Measurements from ENCODE around the gene RFESD. TPM values are rescaled to one million over a fixed set of nuclear protein-coding genes. Genes with fewer than 3 reads are reported as not detected.

Gene RFESD
- total RNA-seq (1 to 10 TPM; 1.2 to 4.9 (median 2.1) TPM), polyA plus RNA-seq (1 to 10 TPM in 2 of 3 donors, not detected in 1; 1.2 to 2.0 TPM)

GRCh38 chr5:95646569-95647431 lies at the start of gene RFESD:
Gene RFESD (plus strand): TSS chr5:95646777. CDS start chr5:95652272, 5,495 bp downstream.
- H3K27me3 ChIP-seq: no peaks in the 10 kb centered on the region
- TF ChIP-seq POLR2AphosphoS5 (IDR thresholded peaks at IDR 0.05) (peak; percentile 97 to 99 (median 99)), EP300 (IDR thresholded peaks at IDR 0.05) (peak; percentile 98 to 100 (median 98)), CTCF (IDR thresholded peaks at IDR 0.05) (no peak), POLR2A (IDR thresholded peaks at IDR 0.05) (peak; percentile 97)
- intact Hi-C loops (cut with DNase I): loop anchor here (2.0 to 10.0 kb wide), 5 partner anchors 89 to 958 kb away; partner anchors contain the start of genes ARSK, ELL2 and GLRX
- H3K9me3 ChIP-seq: no peaks in the 10 kb centered on the region
- peaks cover 0 to 11% (median 5%) of the 10 kb centered on the region in 4 donors for H3K4me1 ChIP-seq
- H3K27ac ChIP-seq: peak within 1 kb of the TSS; percentile 93 to 96 (median 94)
- 1% methylated on average over 60 of the region's 60 CpGs for WGBS, 2 donors
- peak within 1 kb of the TSS; percentile 54 to 60 (median 56) for H3K4me3 ChIP-seq
- H3K36me3 ChIP-seq: no peaks in the 10 kb centered on the region
- DNase-seq: peak; percentile 100

GRCh38 chr5:95599252-95599651 lies 47.3 kb upstream of the RFESD start:
- Histone ChIP-seq H3K27me3 (no peaks in the 10 kb centered on the region), H3K36me3 (peaks cover 0 to 28% (median 0%) of the 10 kb centered on the region in 4 donors), H3K9me3 (no peaks in the 10 kb centered on the region), H3K27ac (no peak overlapping the region), H3K4me3 (no peak overlapping the region), H3K4me1 (peaks cover 0 to 6% (median 2%) of the 10 kb centered on the region in 4 donors)
- WGBS, 2 donors: 87 to 95% methylated on average over 1 of the region's 1 CpG
- DNase-seq: no peak
- intact Hi-C loops (cut with DNase I): no loop called here
- TF ChIP-seq POLR2AphosphoS5 (IDR thresholded peaks at IDR 0.05) (no peak), CTCF (IDR thresholded peaks at IDR 0.05) (no peak), POLR2A (IDR thresholded peaks at IDR 0.05) (no peak), EP300 (IDR thresholded peaks at IDR 0.05) (no peak)

GRCh38 chr5:95600557-95600956 lies 46.0 kb upstream of the RFESD start:
- Histone ChIP-seq H3K4me1 (peaks cover 0 to 6% (median 2%) of the 10 kb centered on the region in 4 donors), H3K9me3 (no peaks in the 10 kb centered on the region), H3K36me3 (peaks cover 0 to 30% (median 0%) of the 10 kb centered on the region in 4 donors), H3K27ac (no peak overlapping the region), H3K27me3 (no peaks in the 10 kb centered on the region), H3K4me3 (no peak overlapping the region)
- no peak for DNase-seq
- no peak for TF ChIP-seq POLR2AphosphoS5 (IDR thresholded peaks at IDR 0.05)
- TF ChIP-seq POLR2A (IDR thresholded peaks at IDR 0.05): no peak
- no peak for TF ChIP-seq EP300 (IDR thresholded peaks at IDR 0.05)
- TF ChIP-seq CTCF (IDR thresholded peaks at IDR 0.05): no peak
- intact Hi-C loops (cut with DNase I): no loop called here
- 89 to 97% methylated on average over 1 of the region's 1 CpG for WGBS, 2 donors

GRCh38 chr5:95605786-95606185 lies 40.8 kb upstream of the RFESD start:
- H3K27ac ChIP-seq: no peak overlapping the region
- no peak overlapping the region for H3K4me3 ChIP-seq
- intact Hi-C loops (cut with DNase I): no loop called here
- no peak for TF ChIP-seq CTCF (IDR thresholded peaks at IDR 0.05)
- TF ChIP-seq POLR2AphosphoS5 (IDR thresholded peaks at IDR 0.05): no peak
- TF ChIP-seq POLR2A (IDR thresholded peaks at IDR 0.05): no peak
- no peak for TF ChIP-seq EP300 (IDR thresholded peaks at IDR 0.05)
- peaks cover 0 to 27% (median 0%) of the 10 kb centered on the region in 4 donors for H3K36me3 ChIP-seq
- no peak for DNase-seq
- H3K4me1 ChIP-seq: no peaks in the 10 kb centered on the region
- H3K9me3 ChIP-seq: no peaks in the 10 kb centered on the region
- WGBS, 2 donors: 90 to 94% methylated on average over 5 of the region's 5 CpGs
- no peaks in the 10 kb centered on the region for H3K27me3 ChIP-seq

All from sigmoid colon (tissue), 7 donors.